Heart right ventricle (tissue), 16 donors: Measurements from ENCODE around the gene NUDT3. TPM values are rescaled to one million over a fixed set of nuclear protein-coding genes. Genes with fewer than 3 reads are reported as not detected.

ENCODE experiments used
- ATAC-seq, 8 donors: fragments of 200-7000 bp; cut with Tn5 transposase; one replicate each; pipeline ENCODE4 v1.9.1; 2020; ENCODE audit warnings: mild to moderate bottlenecking in 8 of 8, moderate library complexity in 8 of 8, moderate number of reproducible peaks in 1 of 8
- DNase-seq, 2 donors: peaks; one replicate each; pipeline ENCODE4 v3.0.0-alpha.2; 2020
- H3K27ac ChIP-seq, 10 donors: fragments of 200-600 bp; sonication (generic) in 2 of 10; one replicate each; pipeline versions ENCODE4 v1.5.0 to v1.8.0; 2020 to 2022; ENCODE audit warnings: mild to moderate bottlenecking in 3 of 10
- H3K27me3 ChIP-seq, 7 donors: fragments of 200-600 bp; one replicate each; pipeline ENCODE4 v1.8.0; 2021 to 2022; ENCODE audit warnings: mild to moderate bottlenecking in 2 of 7
- H3K36me3 ChIP-seq, 9 donors: fragments of 200-600 bp; sonication (generic) in 1 of 9; one replicate each; pipeline versions ENCODE4 v1.5.0 to v1.8.0; 2020 to 2022; ENCODE audit warnings: mild to moderate bottlenecking in 2 of 9
- H3K4me1 ChIP-seq, 9 donors: fragments of 200-600 bp; sonication (generic) in 1 of 9; one replicate each; pipeline versions ENCODE4 v1.5.0 to v1.8.0; 2020 to 2022; ENCODE audit warnings: mild to moderate bottlenecking in 4 of 9
- H3K4me3 ChIP-seq, 10 donors: fragments of 200-600 bp; sonication (generic) in 2 of 10; one replicate each; pipeline versions ENCODE4 v1.5.0 to v1.8.0; 2020 to 2022; ENCODE audit warnings: mild to moderate bottlenecking in 7 of 10, moderate library complexity in 2 of 10
- H3K9me3 ChIP-seq, 11 donors: fragments of 200-600 bp in 10 of 11; sonication (generic) in 2 of 11; one replicate each; pipeline versions ENCODE4 v1.5.0 to v1.8.0; 2013 to 2022; ENCODE audit warnings: mild to moderate bottlenecking in 2 of 11, control low read depth in 1 of 11, moderate library complexity in 1 of 11
- WGBS, 2 donors: extraction: QIAGEN DNeasy Blood & Tissue Kit; methylation state at CpG; one replicate each; pipeline ENCODE4 v1.1.7; 2013; ENCODE audit warnings: inconsistent platforms in 1 of 2; 5-methylcytosine and 5-hydroxymethylcytosine counted together
- intact Hi-C, 10 donors: fragments of 100-400 bp; cut with DNase I; formaldehyde crosslinking; loops; one replicate each; pipeline versions ENCODE4 v1.11.1 to v1.14.2; 2022
- polyA plus RNA-seq, 2 donors: library from polyadenylated mRNA; stranded (reverse); fragments of 200-250 nt; gene quantifications; one replicate each; pipeline ENCODE4 v1.2.3, GENCODE V29; 2013
- total RNA-seq, 10 donors: library from RNA; stranded (reverse); fragmentation: NEBNext Ultra II Directional in 3 of 10; extraction: Animal tissue kit (Norgen Biotek cat#: 25700) in 3 of 10; gene quantifications; one replicate each; pipeline versions ENCODE4 v1.2.1 to v1.2.4, GENCODE V29; 2021 to 2023
- TF ChIP-seq, protein P1 (sequence below), 9 donors: fragments of 200-600 bp; sonication (generic) in 2 of 9; IDR thresholded peaks; one replicate each; pipeline versions ENCODE4 v1.5.0 to v1.8.0; 2021 to 2022; ENCODE audit warnings: antibody characterized with exemption in 9 of 9, mild to moderate bottlenecking in 5 of 9, moderate library complexity in 1 of 9
- donor health status: Arrhythmogenic right ventricular cardiomyopathy.
- donor health status: ischemic (EF 13 %, LVEDD 7.1; RV severe dilation, severe dysfunction).
- donor health status: healthy with polysubstance abuse.
- donor health status: DM: no; HTN: yes; CAD: no.
- donor health status: DM: no; HTN: no; CAD: no.
- donor health status: ischemic (EF 25% LVEDD 6.9; RV normal size, moderate dysfunction).
- donor health status: ischemic (EF 25% LVEDD 5.7; RV mildly dilated, moderate dysfunction).
- donor health status: healthy.
- donor health status: DM: yes; HTN: yes; CAD: no.
- donor health status: Ischemic cardiomyopathy.
- donor health status: ischemic (EF 35%, LVEDD 5.7; RV mildly dilated, moderate dysfunction).
- donor health status: nonischemic (EF 11% LVEDD 7.7; RV severe dilation, severe dysfunction).
- donor health status: DM: yes; HTN: yes; CAD: no.
- donor health status: PGD.
- donor health status: ischemic (EF 29% LVEDD 5.4; RV normal size, mild dysfunction).
- donor health status: nonischemic (EF 23%, LVEDD 6.1; RV moderate dilation, normal function).

Gene NUDT3
- total and polyA plus RNA-seq, 12 donors, result 9.3 to 67.1 (median 54.4) TPM

DNA sequence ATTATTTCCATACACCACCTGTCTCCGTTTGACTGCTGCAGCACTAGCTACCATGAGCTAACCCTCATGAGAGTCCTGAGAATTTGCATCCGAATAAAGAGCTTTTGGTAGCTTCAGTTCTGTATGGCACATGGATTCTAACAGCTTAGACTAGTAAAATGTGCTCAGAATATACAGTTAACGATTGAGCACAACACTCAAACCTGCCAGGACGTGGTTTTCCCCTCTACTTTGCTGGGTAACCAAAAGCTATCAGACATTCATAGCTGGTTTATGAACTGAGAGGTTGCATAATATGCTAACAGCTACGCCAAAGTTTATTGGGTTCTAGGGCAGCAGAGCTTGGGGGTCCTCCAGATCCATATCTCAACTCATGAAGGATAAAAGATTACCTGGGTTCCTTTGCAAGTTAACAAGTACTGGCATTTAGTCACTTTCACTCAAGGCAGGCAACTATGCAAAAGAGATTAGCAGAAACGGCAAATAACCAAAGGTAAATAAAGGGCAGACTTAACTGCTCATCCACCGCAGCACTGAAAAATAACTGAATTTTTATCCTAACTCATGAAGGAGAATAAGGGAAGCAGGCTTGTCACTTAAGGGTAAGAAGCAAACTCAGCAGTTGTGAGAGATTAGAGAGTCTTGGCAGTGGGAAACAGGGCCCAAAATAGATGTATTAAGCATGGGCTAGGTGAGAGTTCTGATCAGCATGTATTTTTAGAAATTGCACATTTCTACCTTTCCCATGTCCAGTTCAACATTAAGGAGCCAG, 29.4 kb downstream of the NUDT3 start:
- WGBS, 2 donors, result 40 to 58% methylated on average over 7 of the region's 7 CpGs
- Histone ChIP-seq H3K27me3 (no peaks in the 10 kb centered on the region), H3K9me3 (no peaks in the 10 kb centered on the region), H3K36me3 (no peaks in the 10 kb centered on the region), H3K4me3 (peak overlapping the region in 1 of 10 donors; percentile 16), H3K4me1 (peaks cover 4 to 77% (median 52%) of the 10 kb centered on the region in 9 donors), H3K27ac (peak overlapping the region in 9 of 10 donors; percentile 11 to 79 (median 72))
- TF ChIP-seq, protein P1, sequence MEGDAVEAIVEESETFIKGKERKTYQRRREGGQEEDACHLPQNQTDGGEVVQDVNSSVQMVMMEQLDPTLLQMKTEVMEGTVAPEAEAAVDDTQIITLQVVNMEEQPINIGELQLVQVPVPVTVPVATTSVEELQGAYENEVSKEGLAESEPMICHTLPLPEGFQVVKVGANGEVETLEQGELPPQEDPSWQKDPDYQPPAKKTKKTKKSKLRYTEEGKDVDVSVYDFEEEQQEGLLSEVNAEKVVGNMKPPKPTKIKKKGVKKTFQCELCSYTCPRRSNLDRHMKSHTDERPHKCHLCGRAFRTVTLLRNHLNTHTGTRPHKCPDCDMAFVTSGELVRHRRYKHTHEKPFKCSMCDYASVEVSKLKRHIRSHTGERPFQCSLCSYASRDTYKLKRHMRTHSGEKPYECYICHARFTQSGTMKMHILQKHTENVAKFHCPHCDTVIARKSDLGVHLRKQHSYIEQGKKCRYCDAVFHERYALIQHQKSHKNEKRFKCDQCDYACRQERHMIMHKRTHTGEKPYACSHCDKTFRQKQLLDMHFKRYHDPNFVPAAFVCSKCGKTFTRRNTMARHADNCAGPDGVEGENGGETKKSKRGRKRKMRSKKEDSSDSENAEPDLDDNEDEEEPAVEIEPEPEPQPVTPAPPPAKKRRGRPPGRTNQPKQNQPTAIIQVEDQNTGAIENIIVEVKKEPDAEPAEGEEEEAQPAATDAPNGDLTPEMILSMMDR (IDR thresholded peaks at IDR 0.05), result no peak
- no peak for DNase-seq
- peak; percentile 62 to 90 (median 84) for ATAC-seq
- intact Hi-C loops, result no loop called here

DNA sequence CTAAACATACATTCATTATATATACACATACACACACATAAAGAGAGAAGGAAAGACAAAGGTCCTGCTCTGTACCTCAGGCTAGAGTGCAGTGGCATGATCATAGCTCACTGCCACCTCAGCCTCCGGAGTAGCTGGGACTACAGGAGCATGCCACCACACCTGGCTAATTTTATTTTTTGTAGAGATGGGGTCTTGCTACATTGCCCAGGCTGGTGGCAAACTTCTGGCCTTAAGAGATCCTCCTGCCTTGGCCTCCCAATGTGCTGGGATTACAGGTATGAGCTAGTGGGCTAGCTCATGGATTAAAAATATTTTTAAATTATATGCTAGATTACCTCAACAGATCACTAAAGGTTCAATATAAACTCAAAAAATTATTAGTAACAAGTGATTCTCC, 30.3 kb downstream of the NUDT3 start:
- Histone ChIP-seq H3K27ac (peak overlapping the region in 7 of 10 donors; percentile 63 to 79 (median 72)), H3K4me1 (peaks cover 4 to 84% (median 52%) of the 10 kb centered on the region in 9 donors), H3K4me3 (no peak overlapping the region), H3K36me3 (no peaks in the 10 kb centered on the region), H3K9me3 (no peaks in the 10 kb centered on the region), H3K27me3 (no peaks in the 10 kb centered on the region)
- WGBS, 2 donors, result 88 to 94% methylated on average over 1 of the region's 1 CpG
- ATAC-seq (no peak), DNase-seq (no peak)
- TF ChIP-seq, protein P1 (IDR thresholded peaks at IDR 0.05), result no peak
- intact Hi-C loops, result no loop called here

DNA sequence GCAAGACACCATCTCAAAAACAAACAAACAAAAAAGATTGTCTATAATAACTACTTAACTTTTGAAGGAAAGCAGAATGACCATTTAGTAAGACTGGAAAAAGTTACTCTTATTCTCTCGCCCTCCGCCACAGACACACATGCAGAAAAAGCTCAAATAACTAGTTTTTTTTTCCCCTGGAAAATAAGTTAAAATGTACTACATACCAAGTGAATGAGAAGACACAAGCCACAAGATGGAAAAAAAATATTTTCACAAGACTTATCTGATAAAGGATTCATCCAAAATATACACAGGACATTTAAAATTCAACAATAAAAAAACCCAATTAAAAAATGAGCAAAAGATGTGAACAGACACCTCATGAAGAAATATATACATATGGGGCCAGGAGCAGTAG, 31.9 kb downstream of the NUDT3 start:
- 88 to 95% methylated on average over 2 of the region's 2 CpGs for WGBS, 2 donors
- H3K9me3 ChIP-seq, result no peaks in the 10 kb centered on the region
- intact Hi-C loops, result no loop called here
- H3K4me3 ChIP-seq, result no peak overlapping the region
- H3K36me3 ChIP-seq, result no peaks in the 10 kb centered on the region
- ATAC-seq (no peak), DNase-seq (no peak)
- no peaks in the 10 kb centered on the region for H3K27me3 ChIP-seq
- peaks cover 4 to 84% (median 54%) of the 10 kb centered on the region in 9 donors for H3K4me1 ChIP-seq
- TF ChIP-seq, protein P1 (IDR thresholded peaks at IDR 0.05), result no peak
- H3K27ac ChIP-seq, result peak overlapping the region in 1 of 10 donors; percentile 29

DNA sequence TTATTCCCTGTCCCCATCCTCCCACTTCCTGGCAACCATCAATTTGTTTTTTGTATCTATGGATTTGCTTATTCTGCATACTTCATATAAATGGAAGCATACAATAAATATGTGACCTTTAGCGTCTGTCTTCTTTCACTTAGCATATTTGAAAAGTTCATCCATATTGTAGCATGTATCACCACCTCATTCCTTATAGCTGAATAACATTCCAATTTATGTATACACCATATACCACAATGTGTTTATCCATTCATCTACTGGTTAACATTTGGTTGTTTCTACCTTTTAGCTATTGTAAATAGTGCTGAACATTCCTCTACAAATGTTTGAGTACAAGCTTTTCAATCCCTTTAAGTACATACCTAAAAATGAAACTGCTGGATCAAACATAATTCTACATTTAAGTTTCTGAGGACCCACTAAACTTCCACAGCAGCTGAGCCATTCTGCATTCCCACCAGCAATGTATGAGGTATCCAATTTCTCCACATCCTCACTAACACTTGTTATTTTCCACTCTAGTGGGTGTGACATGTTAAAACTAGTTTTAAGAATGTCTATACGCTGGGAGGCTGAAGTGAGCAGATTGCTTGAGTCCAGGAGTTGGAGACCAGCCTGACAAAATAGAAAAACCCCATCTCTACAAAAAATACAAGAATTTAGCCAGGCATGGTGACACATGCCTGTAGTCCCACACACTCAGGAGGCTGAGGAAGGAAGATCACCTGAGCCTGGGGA, 32.9 kb downstream of the NUDT3 start:
- no peaks in the 10 kb centered on the region for H3K9me3 ChIP-seq
- H3K27ac ChIP-seq, result peak overlapping the region in 1 of 10 donors; percentile 29
- H3K36me3 ChIP-seq, result no peaks in the 10 kb centered on the region
- intact Hi-C loops, result no loop called here
- no peak overlapping the region for H3K4me3 ChIP-seq
- TF ChIP-seq, protein P1 (IDR thresholded peaks at IDR 0.05), result no peak
- no peaks in the 10 kb centered on the region for H3K27me3 ChIP-seq
- DNase-seq (no peak), ATAC-seq (no peak)
- peaks cover 4 to 81% (median 49%) of the 10 kb centered on the region in 9 donors for H3K4me1 ChIP-seq
- WGBS, 2 donors, result 59 to 69% methylated on average over 2 of the region's 2 CpGs
